HG03064 (cell line): ENCODE results near the gene CYP24A1.
"Not testable (repeated sequence)": the region's sequence is repeated elsewhere in the genome, so short reads cannot be mapped to it uniquely, and the experiment has no call there.

Experiments used
- ATAC-seq: cut with Tn5 transposase; IDR thresholded peaks from one replicate; pipeline ENCODE4 v1.9.1; 2021; ENCODE audit warnings: low read depth; ENCODE audit not compliant: unreplicated experiment

The CYP24A1 gene

GRCh38 chr20:54138427-54138826 is 35.4 kb downstream of the CYP24A1 start:
- ATAC-seq = no peak

GRCh38 chr20:54137115-54137514 is 36.7 kb downstream of the CYP24A1 start:
- ATAC-seq = no peak

DNA sequence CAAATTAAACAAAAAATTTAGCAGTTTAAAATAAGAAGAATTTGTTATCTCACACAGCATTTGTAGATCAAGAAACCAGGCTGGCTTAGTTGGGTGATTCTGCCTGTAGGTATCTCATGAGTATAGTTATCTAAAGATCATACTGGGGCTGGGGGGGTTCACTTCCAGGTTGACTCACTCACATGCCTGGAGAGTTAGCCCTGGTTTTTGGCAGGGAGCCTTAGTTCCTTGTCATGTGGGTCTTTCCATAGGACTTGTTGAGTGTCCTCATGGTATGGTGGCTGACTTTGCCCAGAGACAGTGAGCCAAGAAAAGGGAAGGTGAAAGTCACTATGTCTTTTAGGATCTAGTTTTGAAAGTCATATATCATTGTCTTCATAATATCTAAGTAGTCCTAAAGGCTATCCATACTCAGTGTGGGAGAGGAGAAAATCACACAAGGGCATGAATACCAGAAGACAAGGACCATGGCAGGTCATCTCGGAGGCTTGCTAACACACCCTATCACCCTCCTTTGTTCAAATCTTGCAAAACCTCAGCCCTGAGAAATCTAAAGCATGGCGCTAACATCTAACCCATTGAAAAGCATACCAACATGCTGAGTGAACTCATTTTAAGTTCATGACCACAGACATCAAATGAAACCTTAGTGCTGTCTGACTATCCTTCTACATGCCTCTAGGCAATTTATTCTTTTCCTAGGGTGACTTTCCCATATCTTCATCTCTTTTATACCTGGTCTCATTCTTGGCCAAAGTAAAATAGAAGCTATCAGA is 39.2 kb downstream of the CYP24A1 start:
- no peak for ATAC-seq

DNA sequence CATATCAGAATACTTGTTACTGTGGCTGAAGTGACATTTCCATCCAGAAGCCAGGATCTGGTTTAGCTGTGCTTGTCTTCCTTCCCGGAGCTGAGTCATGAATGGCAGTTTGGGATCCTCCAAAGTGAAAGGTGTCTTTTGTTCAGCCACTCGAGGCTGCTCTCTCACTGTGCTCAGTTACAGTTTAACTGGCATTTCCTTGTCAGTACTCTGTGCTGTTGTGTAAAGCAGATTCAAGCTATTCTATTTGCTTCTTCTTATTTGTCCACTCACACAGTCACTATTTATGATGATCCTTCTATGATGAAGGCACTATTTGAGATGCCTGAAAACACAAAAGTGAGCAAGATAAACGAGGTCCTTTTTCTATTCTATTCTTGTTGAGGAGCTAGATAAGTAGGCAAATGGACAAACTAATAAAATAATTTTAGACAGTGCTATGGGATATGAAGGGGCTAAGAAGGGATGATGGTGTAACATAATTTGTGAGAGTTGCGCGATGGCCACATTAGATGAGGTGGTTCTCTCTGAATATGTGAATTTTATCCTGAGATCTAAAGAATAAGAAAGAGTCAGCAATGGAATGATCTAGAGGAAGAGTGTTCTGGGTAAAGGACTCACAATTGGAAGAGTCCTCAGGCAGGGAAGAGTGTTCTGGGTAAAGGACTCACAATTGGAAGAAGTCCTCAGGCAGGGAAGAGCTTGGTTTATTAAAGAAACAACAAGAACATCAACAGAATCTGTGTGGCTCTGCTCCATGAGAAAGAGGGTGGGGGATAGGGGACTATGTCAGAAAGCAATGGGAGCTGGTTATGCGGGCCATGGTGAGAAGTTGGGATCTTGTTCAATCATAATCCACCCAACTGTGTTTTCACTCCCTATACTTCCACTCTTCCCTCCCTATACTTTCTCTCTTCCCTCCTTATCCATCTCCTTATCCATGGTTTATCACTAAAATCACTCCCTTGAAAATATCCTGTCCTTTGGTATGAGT is 40.1 kb downstream of the CYP24A1 start:
- no peak for ATAC-seq

- ATAC-seq = no peak
Measured at GRCh38 chr20:54132612-54133433, 41.0 kb downstream of the CYP24A1 start.

GRCh38 chr20:54131675-54132611 is 41.8 kb downstream of the CYP24A1 start:
- ATAC-seq = no peak

- not testable (repeated sequence) for ATAC-seq
Measured at GRCh38 chr20:54131125-54131524, 42.7 kb downstream of the CYP24A1 start.

DNA sequence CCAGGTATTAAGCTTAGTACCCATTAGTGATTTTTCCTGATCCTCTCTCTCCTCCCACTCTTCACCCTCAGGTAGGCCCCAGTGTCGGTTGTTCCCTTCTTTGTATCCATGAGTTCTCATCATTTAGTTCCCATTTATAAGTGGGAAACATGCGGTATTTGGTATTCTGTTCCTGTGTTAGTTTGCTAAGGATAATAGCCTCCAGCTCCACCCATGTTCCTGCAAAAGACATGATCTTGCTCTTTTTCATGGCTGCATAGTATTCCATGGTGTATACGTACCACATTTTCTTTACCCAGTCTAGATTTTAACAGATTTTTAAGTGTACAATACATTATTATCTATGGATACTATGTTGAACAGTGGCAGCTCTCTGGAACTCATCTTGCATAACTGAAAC is 44.4 kb downstream of the CYP24A1 start:
- no peak for ATAC-seq

GRCh38 chr20:54127855-54128574 is 45.8 kb downstream of the CYP24A1 start:
- no peak for ATAC-seq

DNA sequence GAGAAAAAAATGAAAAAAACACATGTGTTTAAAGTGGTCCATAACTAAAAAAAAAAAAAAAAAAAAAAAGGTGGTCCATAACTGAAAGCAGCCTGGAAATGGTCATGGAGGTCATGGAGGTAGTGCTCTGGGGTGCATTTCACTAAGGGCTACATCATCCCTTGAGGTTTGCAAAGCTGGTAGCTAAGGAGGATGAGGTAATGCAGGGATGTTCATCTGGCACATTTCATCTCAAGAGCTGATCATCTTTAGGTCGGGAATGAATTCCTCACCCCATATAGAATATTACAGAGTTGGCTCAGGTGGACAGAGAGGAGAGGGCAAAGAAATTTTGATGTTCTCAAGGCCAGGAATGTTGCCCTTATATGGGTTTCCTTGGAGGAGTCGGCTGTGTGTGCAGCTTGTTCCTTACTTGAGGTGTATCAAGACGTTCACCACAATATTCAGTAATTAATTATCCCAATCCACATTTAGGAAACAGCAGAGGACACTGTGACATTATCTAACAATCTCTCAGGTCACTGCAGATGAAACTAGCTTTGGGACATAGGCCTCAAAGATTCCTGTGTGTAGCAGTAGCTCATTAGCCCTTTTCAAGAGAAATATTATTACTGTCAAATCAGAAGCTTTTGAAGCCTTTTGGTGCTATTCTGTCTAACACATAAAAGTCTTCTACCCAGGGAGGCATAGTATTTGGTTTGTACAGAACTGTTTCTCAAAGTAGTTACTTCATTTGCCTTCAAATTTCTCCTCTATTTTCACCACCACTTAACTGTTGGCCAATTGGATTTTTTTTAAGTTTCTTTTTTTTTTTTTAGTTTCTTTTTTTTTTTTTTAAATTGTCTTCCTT is 46.8 kb downstream of the CYP24A1 start:
- ATAC-seq = no peak

DNA sequence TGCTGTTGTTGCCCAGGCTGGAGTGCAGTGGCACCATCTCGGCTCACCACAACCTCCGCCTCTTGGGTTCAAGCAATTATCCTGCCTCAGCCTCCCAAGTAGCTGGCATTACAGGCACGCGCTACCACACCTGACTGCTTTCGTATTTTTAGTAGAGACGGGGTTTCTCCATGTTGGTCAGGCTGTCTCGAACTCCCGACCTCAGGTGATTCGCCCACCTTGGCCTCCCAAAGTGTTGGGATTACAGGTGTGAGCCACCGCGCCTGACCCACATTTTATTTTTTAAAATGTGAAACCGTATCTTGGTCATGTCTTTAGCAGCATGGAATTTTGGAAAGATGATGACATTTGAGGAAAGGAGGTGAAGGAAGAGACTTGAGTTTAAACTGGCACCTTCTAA is 47.5 kb downstream of the CYP24A1 start:
- ATAC-seq = not testable (repeated sequence)

DNA sequence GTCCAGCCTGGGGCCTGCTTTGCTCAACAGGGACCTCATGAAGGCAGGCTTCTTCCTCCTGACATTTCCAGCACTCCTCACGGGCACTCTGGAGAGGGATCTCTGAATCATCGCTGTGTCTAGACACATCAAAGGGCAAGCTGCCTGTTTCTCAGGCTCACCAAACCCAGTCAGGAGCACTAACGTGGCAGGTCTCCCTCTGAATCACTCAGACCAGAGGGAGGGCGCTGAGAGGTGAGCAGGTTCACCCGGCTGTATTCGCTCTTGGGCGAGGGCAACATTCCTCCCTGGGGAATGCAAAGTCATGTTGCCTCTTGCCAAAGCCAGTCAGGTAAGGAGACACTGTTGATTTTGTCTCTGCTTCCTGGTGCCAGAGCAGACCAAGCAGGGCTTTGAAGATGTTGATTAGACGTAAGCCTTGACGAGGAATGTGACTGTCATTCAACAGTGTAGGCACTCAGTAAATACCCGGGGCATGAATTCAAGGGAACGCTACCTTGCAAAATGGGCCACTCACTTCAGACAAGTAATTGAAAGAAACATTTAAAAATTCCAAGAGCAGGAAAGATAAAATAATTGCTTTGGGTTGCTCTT is 50.1 kb downstream of the CYP24A1 start:
- ATAC-seq = no peak

- no peak for ATAC-seq
Measured at GRCh38 chr20:54122681-54123586, 50.9 kb downstream of the CYP24A1 start.

DNA sequence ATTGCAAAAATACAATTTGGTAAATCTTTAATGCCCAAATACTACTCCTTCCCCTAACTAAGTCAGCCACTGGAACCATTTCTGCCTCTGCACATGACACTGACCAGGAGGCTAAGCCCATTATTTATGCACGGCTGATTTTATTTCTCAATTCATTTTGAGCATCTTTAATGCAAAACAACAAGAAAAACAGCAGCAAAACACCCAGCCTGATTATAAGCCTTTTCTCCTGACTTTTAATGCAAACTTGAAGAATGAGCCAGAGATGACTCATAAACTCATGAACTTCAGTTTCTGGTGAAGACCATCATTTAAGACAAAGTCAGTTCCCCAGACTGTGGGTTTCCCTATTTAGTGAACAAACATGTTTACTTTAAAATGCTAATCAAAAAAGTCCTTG is 51.6 kb downstream of the CYP24A1 start:
- no peak for ATAC-seq

DNA sequence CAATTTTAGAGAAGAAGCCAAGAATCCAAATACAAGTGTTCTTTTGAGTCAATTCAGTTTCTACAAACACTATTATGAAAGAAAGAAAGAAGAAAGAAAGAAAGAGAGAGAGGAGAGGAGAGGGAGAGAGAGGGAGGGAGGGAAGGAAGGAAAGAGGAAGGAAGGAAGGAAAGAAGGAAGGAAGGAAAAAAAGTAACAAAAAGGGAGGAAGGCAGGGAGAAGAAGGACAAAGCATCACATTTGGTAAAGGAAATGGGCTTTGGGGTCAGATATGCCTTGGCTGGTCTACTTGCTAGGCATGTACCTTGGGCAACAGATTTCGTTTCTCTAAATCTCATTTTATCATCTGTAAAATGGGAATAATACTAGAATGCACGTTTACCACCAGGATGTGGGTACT is 54.0 kb downstream of the CYP24A1 start:
- ATAC-seq = no peak

GRCh38 chr20:54118220-54119001 is 55.4 kb downstream of the CYP24A1 start:
- ATAC-seq = no peak
